ENCODE data around the gene SYNPO2. TPM values are rescaled to one million over a fixed set of nuclear protein-coding genes. Genes with fewer than 3 reads are reported as not detected.

Gene SYNPO2
- total RNA-seq, 1 experiment from 2014 or later = 0.04 TPM

DNA sequence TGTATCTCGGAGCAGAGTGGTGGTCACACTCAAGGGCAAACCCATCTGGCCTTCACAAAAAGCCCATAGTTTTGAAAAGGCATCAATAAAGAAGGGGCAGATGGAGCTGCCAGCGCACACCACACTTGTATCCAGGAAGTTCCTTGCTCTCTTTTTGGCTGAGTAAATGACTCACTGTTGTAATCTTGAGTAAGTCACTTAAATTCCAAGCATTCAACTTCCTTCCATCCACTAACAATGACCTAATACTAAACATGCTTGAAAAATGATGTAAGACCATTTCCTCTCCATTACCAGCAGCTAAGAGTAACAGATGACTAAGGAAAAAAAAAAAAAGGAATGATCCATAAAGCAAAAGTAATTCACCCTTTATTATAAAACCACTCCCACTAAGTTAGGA, 214.6 kb downstream of the SYNPO2 start:
- Histone ChIP-seq H3K4me1 (ENCODE audit: insufficient read depth, low read length) (peaks cover 42% of the 10 kb centered on the region), H2AFZ (ENCODE audit: low read length) (no peak overlapping the region)
- CTCF ChIA-PET = interaction anchor here (0.6 to 0.7 kb wide), 2 partner anchors 11 to 120 kb away, joined by 4 to 6 read pairs; no protein-coding TSS in a partner anchor

DNA sequence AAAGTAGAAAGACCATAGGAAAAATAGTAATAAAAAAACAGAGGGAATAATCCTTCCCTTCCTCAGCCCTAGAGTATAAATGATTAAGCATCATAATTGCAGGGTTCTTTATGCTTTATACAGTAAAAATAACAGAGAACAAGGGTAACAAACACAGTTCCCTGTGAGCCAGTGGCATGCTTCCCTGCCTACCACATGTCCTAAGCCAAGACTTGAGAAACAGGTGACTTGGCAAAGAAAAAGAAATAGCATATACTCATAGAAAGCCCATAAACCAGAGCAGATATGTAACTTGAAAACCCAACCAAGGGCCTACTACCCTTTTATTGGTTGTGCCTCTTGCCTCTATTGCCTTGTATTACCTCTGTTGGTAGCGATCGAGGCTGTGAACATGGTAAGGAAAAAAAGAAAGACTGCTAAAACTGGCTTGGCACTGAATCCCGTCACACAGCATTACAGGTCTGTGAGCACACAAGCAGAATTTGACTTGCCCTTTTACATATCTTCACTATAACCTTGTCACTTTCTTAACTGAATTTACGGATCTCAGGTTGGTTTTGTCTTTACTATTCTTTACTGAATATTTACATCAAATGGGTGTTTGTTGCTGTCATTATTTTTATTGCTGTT, 216.1 kb downstream of the SYNPO2 start:
- DNase-seq = no peak
- Histone ChIP-seq H2AFZ (ENCODE audit: low read length) (no peak overlapping the region), H4K20me1 (ENCODE audit: low read length) (no peaks in the 10 kb centered on the region), H3K9me3 (ENCODE audit: low read length) (no peaks in the 10 kb centered on the region), H3K27me3 (ENCODE audit: low read length) (no peaks in the 10 kb centered on the region), H3K4me2 (ENCODE audit: low read length) (no peak overlapping the region), H3K9me2 (replicated peaks; ENCODE audit: low read length) (no peaks in the 10 kb centered on the region), H3K4me3 (ENCODE audit: low read length) (no peak overlapping the region), H3K9ac (ENCODE audit: low read length) (no peak overlapping the region), H3K36me3 (ENCODE audit: low read depth, low read length) (no peaks in the 10 kb centered on the region), H3K4me1 (ENCODE audit: insufficient read depth, low read length) (peaks cover 35% of the 10 kb centered on the region), H3F3A (ENCODE audit: low read length, unreplicated experiment) (no peaks in the 10 kb centered on the region), H3K27ac (ENCODE audit: low read length) (no peak overlapping the region), H3K79me2 (ENCODE audit: low read length) (no peaks in the 10 kb centered on the region)
- TF ChIP-seq EZH2phosphoT487 (IDR thresholded peaks at IDR 0.05; ENCODE audit: borderline replicate concordance, low read length) (no peak), EZH2 (IDR thresholded peaks at IDR 0.05; ENCODE audit: low read length, unreplicated experiment) (no peak)
- TF ChIP-seq, protein P1, sequence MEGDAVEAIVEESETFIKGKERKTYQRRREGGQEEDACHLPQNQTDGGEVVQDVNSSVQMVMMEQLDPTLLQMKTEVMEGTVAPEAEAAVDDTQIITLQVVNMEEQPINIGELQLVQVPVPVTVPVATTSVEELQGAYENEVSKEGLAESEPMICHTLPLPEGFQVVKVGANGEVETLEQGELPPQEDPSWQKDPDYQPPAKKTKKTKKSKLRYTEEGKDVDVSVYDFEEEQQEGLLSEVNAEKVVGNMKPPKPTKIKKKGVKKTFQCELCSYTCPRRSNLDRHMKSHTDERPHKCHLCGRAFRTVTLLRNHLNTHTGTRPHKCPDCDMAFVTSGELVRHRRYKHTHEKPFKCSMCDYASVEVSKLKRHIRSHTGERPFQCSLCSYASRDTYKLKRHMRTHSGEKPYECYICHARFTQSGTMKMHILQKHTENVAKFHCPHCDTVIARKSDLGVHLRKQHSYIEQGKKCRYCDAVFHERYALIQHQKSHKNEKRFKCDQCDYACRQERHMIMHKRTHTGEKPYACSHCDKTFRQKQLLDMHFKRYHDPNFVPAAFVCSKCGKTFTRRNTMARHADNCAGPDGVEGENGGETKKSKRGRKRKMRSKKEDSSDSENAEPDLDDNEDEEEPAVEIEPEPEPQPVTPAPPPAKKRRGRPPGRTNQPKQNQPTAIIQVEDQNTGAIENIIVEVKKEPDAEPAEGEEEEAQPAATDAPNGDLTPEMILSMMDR (conservative IDR thresholded peaks at IDR 0.05; ENCODE audit: low read depth, low read length) = no peak
- intact Hi-C loops (cut with micrococcal nuclease) = loop anchor here (10.0 kb wide), 1 partner anchor 60 kb away; no protein-coding TSS in a partner anchor
- ChIA-PET CTCF (no interaction called here), POLR2A (ENCODE audit: unreplicated experiment) (no interaction called here)
- no peak for ATAC-seq
- no TSS peak for BruUV-seq (replicated peaks)

More for the DNA sequence above, 214.6 kb downstream of the SYNPO2 start:
- POLR2A ChIA-PET (ENCODE audit: unreplicated experiment) = interaction anchor here (0.6 kb wide), 1 partner anchor 197 kb away, joined by 5 read pairs; no protein-coding TSS in a partner anchor
- H3K9me3 ChIP-seq (ENCODE audit: low read length) = no peaks in the 10 kb centered on the region
- no peaks in the 10 kb centered on the region for H3F3A ChIP-seq (ENCODE audit: low read length, unreplicated experiment)
- H3K4me2 ChIP-seq (ENCODE audit: low read length) = peak overlapping the region; percentile 48
- H3K36me3 ChIP-seq (ENCODE audit: low read depth, low read length) = no peaks in the 10 kb centered on the region
- peak; percentile 77 for ATAC-seq
- TF ChIP-seq EZH2phosphoT487 (IDR thresholded peaks at IDR 0.05; ENCODE audit: borderline replicate concordance, low read length) (no peak), EZH2 (IDR thresholded peaks at IDR 0.05; ENCODE audit: low read length, unreplicated experiment) (no peak)
- TF ChIP-seq, protein P1 (conservative IDR thresholded peaks at IDR 0.05; ENCODE audit: low read depth, low read length) = no peak
- H3K27me3 ChIP-seq (ENCODE audit: low read length) = no peaks in the 10 kb centered on the region
- intact Hi-C loops (cut with micrococcal nuclease) = loop anchor here (10.0 kb wide), 1 partner anchor 58 kb away; no protein-coding TSS in a partner anchor
- no peaks in the 10 kb centered on the region for H4K20me1 ChIP-seq (ENCODE audit: low read length)
- no TSS peak for BruUV-seq (replicated peaks)
- no peaks in the 10 kb centered on the region for H3K9me2 ChIP-seq (replicated peaks; ENCODE audit: low read length)
- peak overlapping the region; percentile 77 for H3K27ac ChIP-seq (ENCODE audit: low read length)
- peak overlapping the region; percentile 18; the same call in 1 of the 2 replicates for H3K9ac ChIP-seq (ENCODE audit: low read length)
- no peak overlapping the region for H3K4me3 ChIP-seq (ENCODE audit: low read length)
- peak; percentile 87 for DNase-seq
- H3K79me2 ChIP-seq (ENCODE audit: low read length) = no peaks in the 10 kb centered on the region

DNA sequence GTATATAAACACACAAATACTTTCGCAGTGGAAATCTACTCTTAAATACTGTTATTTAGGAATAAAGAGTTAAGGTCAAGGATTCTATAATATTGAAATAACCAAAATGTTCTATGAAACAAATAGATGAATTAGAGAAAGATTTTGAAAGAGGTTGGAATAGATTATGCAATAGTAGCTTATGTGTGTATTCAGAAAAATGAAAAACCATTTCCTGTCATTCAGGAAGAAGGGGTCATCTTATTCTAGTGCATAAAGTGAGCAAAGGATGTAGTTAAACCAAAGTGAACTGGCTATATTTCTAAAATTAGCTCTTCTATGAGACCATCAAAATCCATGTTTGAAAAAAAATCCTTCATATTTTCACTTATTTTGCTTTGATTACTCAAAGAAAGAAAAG, 217.0 kb downstream of the SYNPO2 start:
- peak overlapping the region; percentile 23; the same call in 1 of the 2 replicates for H3K27ac ChIP-seq (ENCODE audit: low read length)
- no peaks in the 10 kb centered on the region for H3K79me2 ChIP-seq (ENCODE audit: low read length)
- DNase-seq = no peak
- H4K20me1 ChIP-seq (ENCODE audit: low read length) = no peaks in the 10 kb centered on the region
- H3K4me3 ChIP-seq (ENCODE audit: low read length) = no peak overlapping the region
- H3F3A ChIP-seq (ENCODE audit: low read length, unreplicated experiment) = no peaks in the 10 kb centered on the region
- BruUV-seq (replicated peaks) = no TSS peak
- ChIA-PET CTCF (no interaction called here), POLR2A (ENCODE audit: unreplicated experiment) (no interaction called here)
- H3K4me2 ChIP-seq (ENCODE audit: low read length) = peak overlapping the region; percentile 29; the same call in 1 of the 2 replicates
- no peaks in the 10 kb centered on the region for H3K9me3 ChIP-seq (ENCODE audit: low read length)
- H3K27me3 ChIP-seq (ENCODE audit: low read length) = no peaks in the 10 kb centered on the region
- intact Hi-C loops (cut with micrococcal nuclease) = loop anchor here (10.0 kb wide), 1 partner anchor 61 kb away; no protein-coding TSS in a partner anchor
- H2AFZ ChIP-seq (ENCODE audit: low read length) = no peak overlapping the region
- TF ChIP-seq EZH2phosphoT487 (IDR thresholded peaks at IDR 0.05; ENCODE audit: borderline replicate concordance, low read length) (no peak), EZH2 (IDR thresholded peaks at IDR 0.05; ENCODE audit: low read length, unreplicated experiment) (no peak)
- TF ChIP-seq, protein P1 (conservative IDR thresholded peaks at IDR 0.05; ENCODE audit: low read depth, low read length) = no peak
- ATAC-seq = no peak
- H3K9ac ChIP-seq (ENCODE audit: low read length) = no peak overlapping the region
- no peaks in the 10 kb centered on the region for H3K36me3 ChIP-seq (ENCODE audit: low read depth, low read length)
- peaks cover 35% of the 10 kb centered on the region for H3K4me1 ChIP-seq (ENCODE audit: insufficient read depth, low read length)
- H3K9me2 ChIP-seq (replicated peaks; ENCODE audit: low read length) = no peaks in the 10 kb centered on the region
